ENCODE data around the gene HMGB2.

GRCh38 chr4:173291899-173292298 is 42.3 kb downstream of the HMGB2 start:
- TF ChIP-seq POLR2AphosphoS5 (IDR thresholded peaks at IDR 0.05; ENCODE audit: low read depth, low read length) (no peak), POLR2A (IDR thresholded peaks at IDR 0.05; ENCODE audit: low read depth, low read length) (no peak)

All from GM12892 (cell line).